ENCODE results near the gene KRT7.

KRT7 gene

DNA sequence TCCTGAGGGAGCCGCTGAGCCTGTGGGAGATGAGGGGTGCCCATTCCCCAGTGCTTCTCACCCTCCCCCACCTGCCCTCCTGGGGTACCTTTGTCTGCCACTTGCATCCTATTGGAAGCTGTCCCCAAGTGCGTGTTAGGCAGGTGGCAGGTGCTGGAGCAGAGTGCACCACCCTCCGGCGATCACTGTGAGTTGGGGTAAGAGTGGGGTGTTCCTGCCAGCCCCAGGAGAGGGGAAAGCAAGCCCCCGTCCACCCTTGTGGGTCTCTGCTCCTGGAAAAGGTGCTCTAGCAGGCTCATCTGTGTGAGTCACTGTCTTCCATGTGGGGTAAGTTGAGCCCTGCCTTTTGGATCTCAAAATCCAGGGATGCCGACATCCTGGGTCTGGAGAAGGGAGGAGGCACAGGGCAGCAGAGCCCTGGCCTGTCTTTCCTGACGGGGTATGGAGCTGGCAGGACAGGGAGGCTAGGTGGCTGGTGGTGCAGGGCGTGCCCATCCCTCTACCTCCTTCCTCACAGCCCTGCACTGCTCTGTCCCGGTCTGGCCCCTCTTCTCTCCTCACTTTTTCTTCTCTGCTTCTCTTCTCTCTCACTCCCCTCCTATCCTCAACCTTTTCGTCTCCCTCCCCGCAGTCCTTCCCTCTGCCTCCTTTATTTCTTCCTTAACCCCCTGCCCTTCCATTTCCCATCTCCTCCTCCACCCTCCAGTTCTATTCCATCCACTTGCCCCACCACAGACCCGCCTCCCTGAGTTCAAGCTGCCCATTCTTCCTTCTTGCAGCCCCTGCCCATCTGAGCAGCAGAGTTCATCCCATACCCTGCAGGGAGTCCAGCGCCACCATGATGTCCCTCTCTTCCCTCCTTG is 20.1 kb upstream of the KRT7 start:
- DNase-seq: no peak

DNA sequence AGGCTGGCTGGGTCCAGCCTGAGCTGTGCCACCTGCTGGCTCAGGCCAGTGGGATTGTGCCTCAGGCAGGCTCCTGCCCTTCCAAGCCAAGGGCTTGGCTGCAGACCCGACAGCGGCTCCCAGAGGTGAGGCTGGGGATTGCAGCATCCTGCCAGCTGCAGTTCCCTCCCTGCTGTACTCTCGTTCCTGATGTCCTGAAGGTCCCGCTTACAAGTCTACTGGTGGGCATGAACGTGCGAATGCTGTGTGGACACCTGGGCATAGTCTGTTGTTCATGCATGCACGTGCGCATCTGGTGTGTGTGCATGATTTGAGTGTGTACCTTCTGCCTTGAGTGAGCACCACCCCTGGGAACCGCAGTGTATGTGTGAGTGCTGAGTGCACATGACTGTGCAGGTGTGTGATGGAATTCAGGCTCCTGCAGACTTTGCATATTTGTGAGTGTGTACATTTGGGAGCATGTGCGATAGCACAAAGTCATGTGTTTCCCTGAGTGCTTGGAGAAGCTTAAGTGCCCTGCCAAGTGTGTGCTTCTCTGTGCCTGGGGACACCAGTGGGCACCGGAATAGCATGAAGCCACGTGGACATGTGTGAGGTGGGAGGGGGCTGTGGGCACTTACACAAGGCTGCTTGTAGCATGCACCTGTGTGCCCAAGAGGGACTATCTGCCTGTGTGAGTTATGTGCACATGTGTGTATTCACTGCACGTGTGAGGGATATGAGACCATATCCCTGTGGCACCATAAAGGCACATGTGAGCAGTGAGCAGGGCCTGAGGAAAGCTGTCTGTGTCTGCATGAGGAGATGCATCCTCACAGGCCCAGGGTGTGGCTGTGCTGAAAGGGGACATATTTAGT is 19.3 kb upstream of the KRT7 start:
- DNase-seq: peak; percentile 23 to 83

DNA sequence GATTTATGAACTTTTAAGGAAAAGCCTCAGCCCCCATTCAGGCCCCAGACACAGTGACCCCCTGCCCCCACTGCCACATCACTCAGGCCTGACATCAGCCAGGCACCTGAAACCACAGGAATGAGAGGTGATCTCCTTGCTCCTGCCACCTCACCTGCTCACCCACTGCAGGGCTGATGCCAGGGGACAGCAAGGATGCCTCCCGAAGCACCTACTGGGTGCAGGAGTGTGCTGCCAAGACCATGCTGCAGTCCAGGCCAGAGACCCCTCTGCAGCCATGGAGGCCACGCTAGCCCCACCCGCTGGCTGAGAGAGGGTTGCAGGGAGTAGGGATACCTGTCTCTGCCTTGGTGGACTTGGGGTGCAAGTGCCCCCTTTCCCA is 18.6 kb upstream of the KRT7 start:
- no peak for DNase-seq

- DNase-seq: no peak
These were observed 17.4 kb upstream of the KRT7 start for GRCh38 chr12:52215587-52216031.

- DNase-seq: no peak
These were observed 16.9 kb upstream of the KRT7 start for GRCh38 chr12:52216100-52216499.

DNA sequence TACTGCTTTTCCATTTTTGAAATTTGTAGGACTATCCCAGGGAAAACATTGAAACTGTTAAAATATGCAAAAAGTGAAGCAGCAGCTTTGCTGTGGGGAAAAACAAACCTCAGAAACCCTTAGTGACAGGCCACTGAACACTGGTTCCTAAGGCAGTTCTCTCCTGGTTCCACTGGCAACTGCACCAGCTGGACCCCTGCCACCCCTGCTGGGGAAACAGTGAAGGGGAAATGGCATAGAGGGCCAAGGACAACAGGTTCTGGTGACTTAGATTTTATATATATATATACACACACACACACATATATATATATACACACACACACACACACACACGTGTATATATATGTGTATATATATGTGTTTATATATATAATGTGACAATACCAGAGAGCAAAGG is 16.2 kb upstream of the KRT7 start:
- no peak for DNase-seq

- no peak for DNase-seq
These were observed 15.8 kb upstream of the KRT7 start for GRCh38 chr12:52217223-52217622.

- DNase-seq: no peak
These were observed 15.0 kb upstream of the KRT7 start for GRCh38 chr12:52218001-52218400.

DNA sequence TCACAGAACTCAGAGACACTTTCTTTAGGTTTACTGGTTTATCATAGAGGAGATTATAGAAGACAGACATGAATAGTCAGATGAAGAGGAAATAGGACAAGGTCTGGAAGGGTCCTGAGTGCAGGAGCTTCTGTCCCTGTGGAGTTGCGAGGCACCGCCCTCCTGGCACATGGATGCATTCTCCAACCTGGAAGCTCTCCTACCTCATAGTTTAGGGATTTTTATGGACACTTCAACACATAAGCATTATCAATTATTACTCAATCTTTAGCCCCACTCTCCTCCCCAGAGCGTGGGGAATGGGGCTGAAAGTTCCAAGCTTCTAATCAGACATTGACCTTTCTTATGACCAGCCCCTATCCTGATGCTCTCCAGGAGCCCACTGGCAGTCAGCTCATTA is 12.6 kb upstream of the KRT7 start:
- no peak for DNase-seq

DNA sequence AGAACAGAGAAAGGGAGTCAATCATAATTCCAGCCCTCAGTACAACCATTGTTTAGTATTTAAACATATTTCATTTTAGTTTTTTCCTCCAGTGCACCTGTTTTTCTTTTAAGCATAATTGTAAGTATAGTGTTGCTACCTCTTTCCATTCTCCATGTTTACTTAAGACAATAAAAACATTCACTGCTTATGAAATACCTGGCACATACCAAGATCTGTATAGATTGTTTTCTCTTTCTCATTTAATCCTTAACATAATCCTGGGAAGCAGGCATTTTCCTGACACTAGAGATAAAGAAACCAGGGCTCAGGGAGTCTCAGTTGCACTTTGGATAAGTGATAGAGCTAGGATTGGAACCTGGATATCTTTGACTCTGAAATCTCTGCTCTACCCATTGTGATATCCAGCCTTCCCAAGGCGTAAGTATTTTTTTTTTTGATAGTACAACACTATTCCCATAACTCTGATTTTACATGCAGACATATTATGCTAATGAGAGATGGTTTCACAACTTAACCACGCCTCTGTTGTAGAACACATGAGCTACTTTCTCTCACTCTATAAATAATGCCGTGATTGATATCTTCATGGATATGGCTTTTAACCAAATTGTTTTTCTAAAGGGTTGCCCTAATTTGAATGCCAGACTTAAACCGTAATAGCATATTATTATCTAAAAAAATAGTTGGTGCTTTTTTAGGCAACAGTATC is 11.8 kb upstream of the KRT7 start:
- no peak for DNase-seq

DNA sequence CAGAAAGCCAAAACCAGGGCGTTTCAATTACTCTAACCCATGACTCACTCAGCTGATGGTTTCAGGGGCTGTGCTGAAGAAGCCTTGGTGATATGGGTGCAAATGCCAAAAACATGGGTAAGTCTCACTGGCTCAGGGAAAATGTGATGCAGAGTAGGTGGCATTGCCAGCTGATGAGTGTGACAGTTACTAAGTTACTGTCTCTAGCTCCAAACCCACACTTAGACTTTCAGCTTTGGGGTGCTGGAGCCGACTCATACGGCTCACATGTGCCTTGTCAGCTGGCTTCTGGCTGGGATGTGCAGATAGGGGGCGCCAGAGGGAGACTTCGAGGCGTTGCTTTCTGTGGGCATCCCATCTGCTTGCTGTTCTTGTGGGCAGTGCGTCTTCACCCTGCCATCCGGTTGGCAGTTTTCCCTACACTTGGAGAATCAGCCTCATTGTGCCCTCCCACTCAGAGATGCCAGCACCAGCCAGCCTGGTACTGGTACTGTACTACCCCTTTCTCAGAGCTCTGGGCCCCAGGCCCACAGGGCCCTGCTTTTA is 11.1 kb upstream of the KRT7 start:
- DNase-seq: peak; percentile 15 to 69

DNA sequence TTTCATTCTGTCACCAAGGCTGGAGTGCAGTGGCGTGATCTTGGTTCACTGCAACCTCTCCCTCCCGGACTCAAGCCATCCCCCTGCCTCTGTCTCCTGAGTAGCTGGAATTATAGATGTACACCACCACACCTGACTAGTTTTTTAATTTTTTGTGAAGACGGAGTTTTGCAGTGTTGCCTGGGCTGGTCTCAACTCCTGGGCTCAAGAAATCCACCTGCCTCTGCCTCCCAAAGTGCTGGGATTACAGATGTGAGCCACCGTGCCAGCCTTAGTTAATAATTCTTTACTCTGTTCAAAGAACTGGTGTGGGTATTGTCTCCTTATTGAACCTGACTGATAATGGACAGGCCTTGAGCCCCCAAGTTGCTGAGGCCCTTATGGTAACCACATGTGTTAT is 10.4 kb upstream of the KRT7 start:
- DNase-seq: no peak

- DNase-seq: no peak
These were observed 9.5 kb upstream of the KRT7 start for GRCh38 chr12:52223406-52224039.

DNA sequence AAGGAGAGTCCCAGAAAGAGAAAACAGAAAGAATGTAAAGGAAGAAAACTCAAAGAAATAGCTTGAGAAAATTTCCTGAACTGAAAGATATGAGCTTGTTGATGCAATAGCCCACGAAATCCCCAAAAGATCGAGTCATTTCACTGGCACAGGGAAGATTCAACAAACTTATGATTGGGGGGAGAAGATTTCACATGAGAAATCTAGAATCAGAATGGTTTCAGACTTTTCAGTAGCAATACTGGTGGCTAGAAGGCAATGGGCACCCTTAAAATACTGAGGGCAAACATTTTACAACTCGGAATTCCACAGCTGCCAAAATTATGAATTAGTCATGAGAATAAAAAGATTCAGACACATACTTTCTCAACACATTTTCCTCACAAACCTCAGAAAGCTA is 8.9 kb upstream of the KRT7 start:
- DNase-seq: no peak

GRCh38 chr12:52225752-52226151 is 7.3 kb upstream of the KRT7 start:
- DNase-seq: no peak

GRCh38 chr12:52226446-52226845 is 6.6 kb upstream of the KRT7 start:
- DNase-seq: no peak

DNA sequence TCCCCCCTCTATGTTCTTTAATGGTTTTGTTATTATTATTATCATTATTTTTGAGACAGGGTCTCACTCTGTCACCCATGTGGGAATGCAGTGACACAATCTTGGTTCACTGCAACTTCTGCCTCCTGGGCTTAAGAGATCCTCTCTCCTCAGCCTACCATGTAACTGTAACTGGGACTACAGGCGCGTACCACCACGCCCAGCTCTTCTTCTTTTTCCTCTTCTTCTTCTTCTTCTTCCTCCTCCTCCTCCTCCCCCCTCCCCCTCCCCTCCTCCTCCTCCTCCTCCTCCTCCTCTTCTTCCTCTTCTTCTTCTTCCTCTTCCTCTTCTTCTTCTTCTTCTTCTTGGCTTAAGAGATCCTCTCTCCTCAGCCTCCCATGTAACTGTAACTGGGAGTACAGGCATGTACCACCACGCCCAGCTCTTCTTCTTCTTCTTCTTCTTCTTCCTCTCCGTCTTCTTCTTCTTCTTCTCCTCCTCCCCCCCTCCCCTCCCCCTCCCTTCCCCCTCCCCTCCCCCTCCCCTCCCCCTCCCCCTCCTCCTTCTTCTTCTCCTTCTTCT is 5.4 kb upstream of the KRT7 start:
- no peak for DNase-seq

DNA sequence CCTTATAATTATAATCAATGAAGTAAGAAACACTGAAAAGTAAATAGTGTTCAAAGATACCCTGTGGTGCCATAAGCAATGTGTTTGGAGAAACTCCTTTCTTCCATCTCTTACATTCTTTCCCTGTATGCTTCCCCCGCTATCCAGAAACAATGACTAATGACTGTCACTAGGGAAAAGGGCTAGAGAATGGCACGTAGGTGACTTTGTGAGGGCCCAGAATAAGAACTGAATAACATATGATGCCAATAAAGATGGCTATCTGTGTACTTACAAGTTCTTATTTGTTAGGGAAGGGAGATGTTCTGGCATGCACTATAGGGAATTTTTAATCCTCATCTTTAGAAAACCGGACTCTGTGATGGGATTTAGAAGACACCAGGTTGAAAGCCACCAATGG is 4.7 kb upstream of the KRT7 start:
- DNase-seq: no peak

DNA sequence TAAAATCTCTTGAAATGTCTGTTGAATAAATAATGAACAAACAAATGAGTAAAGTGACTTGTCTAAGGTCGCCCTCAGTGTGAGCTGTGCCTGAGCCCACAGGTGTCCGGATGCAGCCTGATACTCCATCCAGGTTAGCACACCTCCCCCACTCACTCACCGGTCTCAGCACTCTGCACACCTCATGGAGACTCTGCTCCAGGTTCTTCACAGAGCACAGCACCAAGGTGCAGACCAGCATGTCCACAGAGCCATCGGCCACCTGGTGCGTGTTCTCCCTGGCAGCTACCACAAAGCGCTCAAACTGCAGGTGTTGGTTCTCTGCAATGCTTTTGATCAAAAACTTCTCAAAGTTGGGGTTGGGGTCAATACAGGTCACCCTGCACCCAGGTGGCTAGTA is 4.1 kb upstream of the KRT7 start:
- no peak for DNase-seq

- no peak for DNase-seq
These were observed 3.2 kb upstream of the KRT7 start for GRCh38 chr12:52229836-52230343.

DNA sequence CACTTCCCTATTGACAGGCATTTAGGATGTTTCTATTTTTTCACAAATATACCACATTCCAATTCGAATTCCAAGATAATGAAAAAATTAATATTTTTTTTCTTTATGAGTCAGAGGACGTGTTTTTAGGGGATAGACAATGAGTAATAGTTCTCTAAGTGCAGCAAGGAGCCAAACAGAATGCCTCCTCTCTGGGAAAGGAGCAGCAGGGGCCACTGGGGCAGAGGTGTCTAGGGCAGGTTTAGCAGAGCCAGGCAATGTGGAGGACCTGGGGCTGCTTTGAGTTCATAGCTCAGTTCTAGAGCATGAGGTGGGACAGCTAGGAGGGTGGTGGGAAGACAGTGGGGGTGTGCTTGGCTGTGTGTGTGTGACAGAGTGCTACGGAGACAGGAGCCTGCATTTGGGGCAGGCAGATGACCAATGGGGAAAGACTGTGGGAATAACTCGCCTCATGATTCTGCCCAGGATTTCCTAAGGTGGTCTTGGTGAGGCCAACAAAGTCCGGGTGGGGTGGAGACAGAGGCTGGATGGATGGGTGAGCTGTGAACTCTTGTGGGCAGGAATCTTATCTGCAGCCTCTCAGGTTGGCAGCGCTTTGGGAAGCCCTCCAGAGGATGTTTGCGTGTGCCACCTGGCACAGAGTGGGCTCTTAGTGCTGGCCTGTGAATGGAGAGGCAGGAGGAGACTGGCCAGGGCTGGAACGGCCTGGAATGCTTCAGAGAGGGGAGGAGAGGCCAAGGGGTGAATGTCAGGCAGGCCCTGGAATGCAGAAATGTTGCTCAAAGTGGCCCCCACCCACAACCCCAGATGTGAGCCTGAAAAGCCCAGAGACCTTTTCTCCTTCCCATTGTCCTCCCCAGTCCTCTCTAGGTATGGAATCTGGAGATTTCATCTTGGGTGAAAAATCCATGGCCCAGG is 2.4 kb upstream of the KRT7 start:
- no peak for DNase-seq

Data from NCI-H524 (cell line).